ENCODE data around the gene ITPR3. TPM values are rescaled to one million over a fixed set of nuclear protein-coding genes. Genes with fewer than 3 reads are reported as not detected.

ITPR3 gene
- total RNA-seq, 1 donor from 2014 or later, result 5.6 TPM

GRCh38 chr6:33688451-33689147 lies 67.5 kb downstream of the ITPR3 start:
- no peaks in the 10 kb centered on the region for H3K27me3 ChIP-seq (ENCODE audit: low read depth)
- TF ChIP-seq, protein P1, sequence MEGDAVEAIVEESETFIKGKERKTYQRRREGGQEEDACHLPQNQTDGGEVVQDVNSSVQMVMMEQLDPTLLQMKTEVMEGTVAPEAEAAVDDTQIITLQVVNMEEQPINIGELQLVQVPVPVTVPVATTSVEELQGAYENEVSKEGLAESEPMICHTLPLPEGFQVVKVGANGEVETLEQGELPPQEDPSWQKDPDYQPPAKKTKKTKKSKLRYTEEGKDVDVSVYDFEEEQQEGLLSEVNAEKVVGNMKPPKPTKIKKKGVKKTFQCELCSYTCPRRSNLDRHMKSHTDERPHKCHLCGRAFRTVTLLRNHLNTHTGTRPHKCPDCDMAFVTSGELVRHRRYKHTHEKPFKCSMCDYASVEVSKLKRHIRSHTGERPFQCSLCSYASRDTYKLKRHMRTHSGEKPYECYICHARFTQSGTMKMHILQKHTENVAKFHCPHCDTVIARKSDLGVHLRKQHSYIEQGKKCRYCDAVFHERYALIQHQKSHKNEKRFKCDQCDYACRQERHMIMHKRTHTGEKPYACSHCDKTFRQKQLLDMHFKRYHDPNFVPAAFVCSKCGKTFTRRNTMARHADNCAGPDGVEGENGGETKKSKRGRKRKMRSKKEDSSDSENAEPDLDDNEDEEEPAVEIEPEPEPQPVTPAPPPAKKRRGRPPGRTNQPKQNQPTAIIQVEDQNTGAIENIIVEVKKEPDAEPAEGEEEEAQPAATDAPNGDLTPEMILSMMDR (IDR thresholded peaks at IDR 0.05; ENCODE audit: borderline replicate concordance), result no peak
- no peak overlapping the region for H3K4me3 ChIP-seq
- no peaks in the 10 kb centered on the region for H3K9me3 ChIP-seq (replicated peaks)
- peaks cover 35% of the 10 kb centered on the region for H3K4me1 ChIP-seq
- H3K36me3 ChIP-seq, result peaks cover 61% of the 10 kb centered on the region
- no peak for DNase-seq
- H3K27ac ChIP-seq (replicated peaks), result no peak overlapping the region
- intact Hi-C loops (cut with micrococcal nuclease), result no loop called here

- H3K27ac ChIP-seq (replicated peaks), result no peak overlapping the region
- no peaks in the 10 kb centered on the region for H3K27me3 ChIP-seq (ENCODE audit: low read depth)
- H3K4me1 ChIP-seq, result peaks cover 41% of the 10 kb centered on the region
- no peak for DNase-seq
- no peaks in the 10 kb centered on the region for H3K9me3 ChIP-seq (replicated peaks)
- TF ChIP-seq, protein P1 (IDR thresholded peaks at IDR 0.05; ENCODE audit: borderline replicate concordance), result no peak
- H3K4me3 ChIP-seq, result no peak overlapping the region
- H3K36me3 ChIP-seq, result peaks cover 56% of the 10 kb centered on the region
- intact Hi-C loops (cut with micrococcal nuclease), result no loop called here
Observed at GRCh38 chr6:33689148-33689494, 68.0 kb downstream of the ITPR3 start.

DNA sequence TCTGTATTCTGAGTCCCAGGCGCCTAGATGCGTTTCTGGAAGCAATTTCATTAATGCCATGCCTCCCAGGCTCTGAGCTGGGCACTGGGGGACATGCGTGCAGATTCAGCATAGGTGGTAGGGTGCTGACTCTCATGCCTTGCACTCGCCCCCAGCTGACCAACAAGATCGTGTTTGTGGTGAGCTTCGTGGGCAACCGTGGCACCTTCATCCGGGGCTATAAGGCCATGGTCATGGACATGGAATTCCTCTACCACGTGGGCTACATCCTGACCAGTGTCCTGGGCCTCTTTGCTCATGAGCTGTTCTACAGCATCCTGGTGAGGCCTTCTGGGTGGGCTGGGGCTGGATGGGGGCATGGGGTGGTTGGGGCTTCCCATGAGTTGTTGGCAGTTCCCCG lies 68.8 kb downstream of the ITPR3 start:
- intact Hi-C loops (cut with micrococcal nuclease), result no loop called here
- H3K4me1 ChIP-seq, result peaks cover 48% of the 10 kb centered on the region
- no peak overlapping the region for H3K27ac ChIP-seq (replicated peaks)
- TF ChIP-seq, protein P1 (IDR thresholded peaks at IDR 0.05; ENCODE audit: borderline replicate concordance), result no peak
- no peaks in the 10 kb centered on the region for H3K27me3 ChIP-seq (ENCODE audit: low read depth)
- no peak overlapping the region for H3K4me3 ChIP-seq
- no peaks in the 10 kb centered on the region for H3K9me3 ChIP-seq (replicated peaks)
- peaks cover 48% of the 10 kb centered on the region for H3K36me3 ChIP-seq
- no peak for DNase-seq

DNA sequence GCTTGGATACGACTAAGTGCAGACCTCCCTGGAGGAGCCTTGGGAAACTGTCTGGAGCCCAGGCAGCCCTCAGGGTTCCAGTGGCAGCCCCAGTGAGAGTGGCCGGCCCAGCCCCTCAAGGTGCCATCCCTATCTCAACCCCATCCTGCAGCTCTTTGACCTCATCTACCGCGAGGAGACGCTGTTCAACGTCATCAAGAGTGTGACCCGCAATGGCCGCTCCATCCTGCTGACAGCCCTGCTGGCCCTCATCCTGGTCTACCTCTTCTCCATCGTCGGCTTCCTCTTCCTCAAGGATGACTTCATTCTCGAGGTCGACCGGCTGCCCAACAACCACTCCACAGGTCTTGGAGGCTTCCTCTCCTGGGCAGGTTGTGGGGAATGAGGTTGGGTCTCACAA lies 69.6 kb downstream of the ITPR3 start:
- DNase-seq, result no peak

DNA sequence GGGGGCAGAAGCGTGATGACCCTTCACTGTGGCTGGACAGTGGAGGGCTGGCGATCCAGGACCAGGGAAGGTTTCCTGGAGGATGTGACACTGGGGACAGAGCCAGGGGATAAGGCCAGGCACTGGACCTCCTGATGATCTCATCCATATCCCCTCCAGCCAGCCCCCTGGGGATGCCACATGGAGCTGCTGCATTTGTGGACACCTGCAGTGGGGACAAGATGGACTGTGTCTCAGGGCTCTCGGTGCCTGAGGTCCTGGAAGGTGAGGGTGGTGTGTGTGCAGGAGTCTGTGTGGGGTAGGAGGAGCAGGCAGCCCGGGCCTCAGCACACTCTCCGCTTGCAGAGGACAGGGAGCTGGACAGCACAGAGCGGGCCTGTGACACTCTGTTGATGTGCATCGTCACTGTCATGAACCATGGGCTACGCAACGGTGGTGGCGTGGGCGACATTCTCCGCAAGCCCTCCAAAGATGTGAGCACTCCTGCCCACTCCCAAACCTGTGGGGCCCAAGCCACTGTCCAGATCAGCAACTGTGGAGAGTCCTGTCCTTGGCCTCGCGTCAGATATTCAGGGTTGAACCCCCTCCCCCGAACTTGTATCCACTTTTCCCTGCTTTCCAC lies 70.4 kb downstream of the ITPR3 start:
- Histone ChIP-seq H3K9me3 (replicated peaks) (no peaks in the 10 kb centered on the region), H3K27me3 (ENCODE audit: low read depth) (no peaks in the 10 kb centered on the region), H3K4me3 (no peak overlapping the region), H3K27ac (replicated peaks) (peak overlapping the region; percentile 90), H3K36me3 (peaks cover 32% of the 10 kb centered on the region), H3K4me1 (peaks cover 65% of the 10 kb centered on the region)
- no peak for DNase-seq
- TF ChIP-seq, protein P1 (IDR thresholded peaks at IDR 0.05; ENCODE audit: borderline replicate concordance), result no peak
- intact Hi-C loops (cut with micrococcal nuclease), result no loop called here

More for the DNA sequence above, 69.6 kb downstream of the ITPR3 start:
- TF ChIP-seq, protein P1 (IDR thresholded peaks at IDR 0.05; ENCODE audit: borderline replicate concordance), result no peak
- Histone ChIP-seq H3K27me3 (ENCODE audit: low read depth) (no peaks in the 10 kb centered on the region), H3K27ac (replicated peaks) (peak overlapping the region; percentile 90), H3K4me1 (peaks cover 57% of the 10 kb centered on the region), H3K4me3 (no peak overlapping the region), H3K9me3 (replicated peaks) (no peaks in the 10 kb centered on the region), H3K36me3 (peaks cover 39% of the 10 kb centered on the region)
- intact Hi-C loops (cut with micrococcal nuclease), result no loop called here

Data from left ventricle myocardium inferior (tissue), 1 donor.